Body of pancreas (tissue), 4 donors: Measurements from ENCODE around the gene AGTRAP. TPM values are rescaled to one million over a fixed set of nuclear protein-coding genes. Genes with fewer than 3 reads are reported as not detected.

Source experiments
- ATAC-seq: fragments of 150-250 bp; one replicate; pipeline ENCODE4 v1.9.1; 2016
- DNase-seq, 4 donors: peaks; one replicate each; pipeline ENCODE4 v3.0.0-alpha.2; 2019
- H3K27ac ChIP-seq, 4 donors: fragments of 200-600 bp; sonication (generic); 1 replicate in 3 of 4; 2 replicates in 1 of 4; pipeline versions ENCODE4 v1.5.1 to v1.6.1; 2016 to 2019; ENCODE audit warnings: mild to moderate bottlenecking in 1 of 4, mixed read lengths in 1 of 4, moderate library complexity in 1 of 4
- H3K27me3 ChIP-seq, 2 donors: fragments of 200-600 bp; sonication (generic); one replicate each; pipeline ENCODE4 v1.6.0; 2016; ENCODE audit warnings: mild to moderate bottlenecking in 1 of 2
- H3K36me3 ChIP-seq, 2 donors: fragments of 200-600 bp; sonication (generic); replicated peaks in 1 of 2; 2 replicates each; pipeline ENCODE4 v1.5.1; 2016; ENCODE audit warnings: low read depth in 2 of 2; ENCODE audit not compliant: insufficient read depth in 1 of 2
- H3K4me1 ChIP-seq: fragments of 200-600 bp; sonication (generic); one replicate; pipeline ENCODE4 v1.6.0; 2016
- H3K4me3 ChIP-seq, 2 donors: fragments of 200-600 bp; sonication (generic); 1 replicate in 1 of 2; 2 replicates in 1 of 2; pipeline ENCODE4 v1.5.1; 2016 to 2019
- H3K9me3 ChIP-seq, 3 donors: fragments of 200-600 bp; sonication (generic); 1 replicate in 2 of 3; 2 replicates in 1 of 3; pipeline ENCODE4 v1.5.1; 2016
- CTCF ChIP-seq, 7 experiments: fragments of 450-650 bp in 4 of 7; fragments of 200-600 bp in 3 of 7; sonication (generic) in 3 of 7; IDR thresholded peaks; one replicate each; pipeline ENCODE4 v1.5.1; 2016 to 2019; ENCODE audit warnings: antibody characterized with exemption in 7 of 7
- POLR2A ChIP-seq, 3 donors: fragments of 450-650 bp; IDR thresholded peaks; one replicate each; pipeline ENCODE4 v1.6.1; 2016; ENCODE audit warnings: antibody characterized with exemption in 3 of 3, mild to moderate bottlenecking in 2 of 3
- WGBS, 2 donors: methylation state at CpG; one replicate each; pipeline ENCODE4 v1.1.5; 2017; 5-methylcytosine and 5-hydroxymethylcytosine counted together
- intact Hi-C: fragments of 100-400 bp; cut with DNase I; formaldehyde crosslinking; loops from one replicate; pipeline ENCODE4 v1.15.1; 2023
- total RNA-seq, 2 donors: library from RNA; depleted of rRNA; stranded (reverse); fragments of >200 nt; gene quantifications; one replicate each; pipeline ENCODE4 v1.1.0, GENCODE V29; 2016

Gene AGTRAP
- total RNA-seq, 2 donors from 2014 or later: 16.8 to 24.6 TPM

GRCh38 chr1:11735531-11735853, 444 bp upstream of the AGTRAP start:
- peaks cover 29% of the 10 kb centered on the region for H3K4me1 ChIP-seq
- 30 to 37% methylated on average over 3 to 4 of the region's 4 CpGs for WGBS, 2 donors
- intact Hi-C loops: no loop called here
- peak overlapping the region; percentile 59 to 92 (median 77) for H3K27ac ChIP-seq
- no peak for ATAC-seq
- no peak for DNase-seq
- no peaks in the 10 kb centered on the region for H3K36me3 ChIP-seq
- TF ChIP-seq CTCF (IDR thresholded peaks at IDR 0.05) (peak in 1 of 7 experiments; percentile 1), POLR2A (IDR thresholded peaks at IDR 0.05) (no peak)
- no peak overlapping the region for H3K4me3 ChIP-seq
- H3K9me3 ChIP-seq: no peaks in the 10 kb centered on the region
- no peaks in the 10 kb centered on the region for H3K27me3 ChIP-seq

- peak; percentile 57 for ATAC-seq
- no peak for TF ChIP-seq CTCF (IDR thresholded peaks at IDR 0.05)
- TF ChIP-seq POLR2A (IDR thresholded peaks at IDR 0.05): peak in 2 of 3 donors; percentile 22 to 45
- peak overlapping the region; percentile 59 to 92 (median 77) for H3K27ac ChIP-seq
- peak overlapping the region; percentile 70 to 91 for H3K4me3 ChIP-seq
- no peaks in the 10 kb centered on the region for H3K9me3 ChIP-seq
- H3K27me3 ChIP-seq: no peaks in the 10 kb centered on the region
- intact Hi-C loops: no loop called here
- peak; percentile 56 to 64 (median 59) for DNase-seq
- no peaks in the 10 kb centered on the region for H3K36me3 ChIP-seq
- 6 to 8% methylated on average over 15 of the region's 15 CpGs for WGBS, 2 donors
- H3K4me1 ChIP-seq: peaks cover 22% of the 10 kb centered on the region
Observed at GRCh38 chr1:11736746-11737639, 1.1 kb downstream of the AGTRAP start.

- intact Hi-C loops: no loop called here
- H3K36me3 ChIP-seq: no peaks in the 10 kb centered on the region
- no peak for DNase-seq
- no peak overlapping the region for H3K27ac ChIP-seq
- ATAC-seq: no peak
- 64 to 70% methylated on average over 2 of the region's 2 CpGs for WGBS, 2 donors
- H3K4me1 ChIP-seq: peaks cover 15% of the 10 kb centered on the region
- H3K9me3 ChIP-seq: no peaks in the 10 kb centered on the region
- TF ChIP-seq CTCF (IDR thresholded peaks at IDR 0.05): no peak
- no peak for TF ChIP-seq POLR2A (IDR thresholded peaks at IDR 0.05)
- H3K4me3 ChIP-seq: no peak overlapping the region
- H3K27me3 ChIP-seq: no peaks in the 10 kb centered on the region
Observed at GRCh38 chr1:11738096-11738495, 2.2 kb downstream of the AGTRAP start.

GRCh38 chr1:11738783-11739182, 2.8 kb downstream of the AGTRAP start:
- intact Hi-C loops: no loop called here
- no peak overlapping the region for H3K4me3 ChIP-seq
- 84% methylated on average over 6 of the region's 6 CpGs for WGBS, 2 donors
- DNase-seq: no peak
- TF ChIP-seq CTCF (IDR thresholded peaks at IDR 0.05) (no peak), POLR2A (IDR thresholded peaks at IDR 0.05) (no peak)
- H3K27me3 ChIP-seq: no peaks in the 10 kb centered on the region
- H3K4me1 ChIP-seq: peaks cover 15% of the 10 kb centered on the region
- H3K27ac ChIP-seq: no peak overlapping the region
- H3K9me3 ChIP-seq: no peaks in the 10 kb centered on the region
- ATAC-seq: no peak
- no peaks in the 10 kb centered on the region for H3K36me3 ChIP-seq
